AG04449 (cell line): ENCODE results near the gene TMOD2.
A peak's percentile ranks its signal among the peaks of the same experiment; 100 is the strongest.

Experiments used
- CTCF ChIA-PET: fragments of 350-600 bp; formaldehyde crosslinking; extraction: SDS; loops from one replicate; lab custom pipeline; 2021; ENCODE audit warnings: antibody characterized with exemption; lab: Yijun Ruan, JAX
- POLR2A ChIA-PET: fragments of 400-600, 350-600 bp; formaldehyde crosslinking; extraction: SDS; loops from one replicate; lab custom pipeline; 2020; ENCODE audit warnings: antibody characterized with exemption, inconsistent platforms; lab: Yijun Ruan, JAX
- DNase-seq: peaks from one replicate; pipeline ENCODE4 v3.0.0-alpha.2; 2010; ENCODE audit warnings: low read depth, low spot score
- H3K4me3 ChIP-seq: 2 replicates; pipeline ENCODE4 v1.5.1; 2011; ENCODE audit warnings: low read depth, mild to moderate bottlenecking, control low read depth, low read length
- CTCF ChIP-seq: IDR thresholded peaks from one replicate; pipeline ENCODE4 v1.5.1; 2011; ENCODE audit warnings: mild to moderate bottlenecking, moderate library complexity, low read length, control low read depth, inconsistent platforms; ENCODE audit not compliant: insufficient read depth; ENCODE audit errors: missing control alignments

TMOD2 gene

DNA sequence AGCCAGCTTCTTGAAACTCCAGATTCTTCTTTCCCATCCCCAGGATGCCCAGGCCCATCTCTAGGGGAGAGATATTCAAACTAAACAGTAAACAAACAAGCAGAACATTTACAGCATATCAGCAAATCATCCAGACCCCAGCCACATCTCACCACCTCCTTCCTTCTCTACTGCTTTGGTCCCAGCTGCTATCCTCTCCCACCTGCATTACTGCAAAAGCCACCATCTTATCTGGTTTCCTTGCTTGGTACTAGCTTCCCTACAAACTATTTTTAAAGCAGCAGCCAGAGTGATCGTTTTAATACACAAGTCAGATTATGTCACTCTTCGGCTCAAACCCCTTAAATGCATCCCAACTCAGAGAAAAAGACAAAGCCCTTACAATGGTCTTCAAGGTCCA lies 18.8 kb upstream of the TMOD2 start:
- DNase-seq: no peak
- no peak overlapping the region for H3K4me3 ChIP-seq
- ChIA-PET CTCF (interaction anchor here (0.9 to 3.0 kb wide), 4 partner anchors 23 to 83 kb away, joined by 3 to 13 read pairs (median 8); no protein-coding TSS in a partner anchor), POLR2A (no interaction called here)
- no peak for TF ChIP-seq CTCF

- H3K4me3 ChIP-seq: no peak overlapping the region
- ChIA-PET POLR2A (no interaction called here), CTCF (interaction anchor here (0.9 to 2.8 kb wide), 3 partner anchors 12 to 41 kb away, joined by 3 to 21 read pairs (median 4); no protein-coding TSS in a partner anchor)
Measured at GRCh38 chr15:51735228-51736010, 16.0 kb upstream of the TMOD2 start.

GRCh38 chr15:51736069-51736468 lies 15.3 kb upstream of the TMOD2 start:
- TF ChIP-seq CTCF: no peak
- H3K4me3 ChIP-seq: no peak overlapping the region
- no peak for DNase-seq
- ChIA-PET CTCF (interaction anchor here (0.7 to 2.8 kb wide), 4 partner anchors 10 to 41 kb away, joined by 3 to 21 read pairs (median 4); no protein-coding TSS in a partner anchor), POLR2A (no interaction called here)

More at GRCh38 chr15:51735228-51736010, 16.0 kb upstream of the TMOD2 start:
- DNase-seq: no peak
- TF ChIP-seq CTCF: no peak

- POLR2A ChIA-PET: no interaction called here
- DNase-seq: no peak
- H3K4me3 ChIP-seq: peak overlapping the region; percentile 66
- no peak for TF ChIP-seq CTCF
- CTCF ChIA-PET: interaction anchor here (0.7 to 2.8 kb wide), 7 partner anchors 8 to 40 kb away, joined by 3 to 21 read pairs (median 4); no protein-coding TSS in a partner anchor
Measured at GRCh38 chr15:51736751-51737521, 14.5 kb upstream of the TMOD2 start.

DNA sequence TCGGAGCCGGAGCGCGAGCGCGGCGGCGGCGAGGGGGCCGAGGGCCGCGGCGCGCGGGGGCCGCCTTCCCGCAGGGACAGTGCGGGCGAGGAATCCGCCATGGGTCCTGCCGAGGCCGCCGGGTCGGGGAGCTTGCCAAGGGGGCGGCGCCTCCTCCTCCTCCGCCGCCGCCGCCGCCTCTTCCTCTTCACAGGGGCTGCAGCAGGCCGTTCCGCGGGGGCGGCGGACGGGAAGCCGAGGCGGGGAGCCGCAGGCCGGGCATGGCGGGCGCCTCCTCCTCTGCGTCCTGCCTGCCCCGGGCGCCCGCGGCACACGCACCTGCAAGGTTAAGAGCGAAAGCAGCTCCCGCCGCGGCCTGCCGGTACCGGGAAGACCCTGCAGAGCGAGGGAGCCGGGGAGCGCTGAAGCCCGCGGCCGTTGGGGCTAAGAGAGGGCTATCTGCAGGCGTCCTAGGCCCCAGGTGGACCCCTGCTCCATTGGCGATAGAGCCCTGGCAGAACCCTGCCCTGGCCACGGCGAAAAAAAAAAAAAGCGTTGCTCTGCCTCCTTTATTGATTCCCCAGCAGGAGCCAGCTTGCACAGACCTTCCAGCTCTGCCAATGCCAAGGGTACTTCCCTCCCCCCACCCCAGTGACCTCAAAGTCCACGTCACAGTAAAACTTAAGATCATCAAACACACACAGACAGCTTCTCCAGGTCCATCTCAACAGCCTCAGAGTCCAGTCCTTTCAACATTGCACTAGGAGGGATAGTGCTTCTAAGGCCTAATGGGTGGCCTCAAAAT lies 13.7 kb upstream of the TMOD2 start, which contains the start of gene LYSMD2:
TSS of gene LYSMD2 (minus strand) at position 134 of the 784 bp plus-strand sequence. CDS start at position 101, 33 bp downstream.
- DNase-seq: no peak
- ChIA-PET POLR2A (no interaction called here), CTCF (interaction anchor here (1.0 to 2.8 kb wide), 4 partner anchors 9 to 39 kb away, joined by 3 to 21 read pairs (median 5); no protein-coding TSS in a partner anchor)
- peak within 1 kb of the TSS; percentile 66 for H3K4me3 ChIP-seq
- TF ChIP-seq CTCF: no peak
